AG09309 (cell line): Measurements from ENCODE around the gene ATP2B3.

Experiments
- DNase-seq: peaks from one replicate; pipeline ENCODE4 v3.0.0-alpha.2; 2010; ENCODE audit warnings: low read depth
- H3K4me3 ChIP-seq: 2 replicates; pipeline ENCODE4 v1.5.1; 2011; ENCODE audit warnings: mild to moderate bottlenecking, low read depth, low read length, moderate library complexity; ENCODE audit not compliant: control insufficient read depth
- TF ChIP-seq, protein P1 (sequence below): IDR thresholded peaks from 2 replicates; pipeline ENCODE4 v1.5.1; 2011; ENCODE audit warnings: mild to moderate bottlenecking, low read depth, low read length, inconsistent platforms; ENCODE audit not compliant: insufficient read depth, control insufficient read depth; ENCODE audit errors: missing control alignments

The ATP2B3 gene

DNA sequence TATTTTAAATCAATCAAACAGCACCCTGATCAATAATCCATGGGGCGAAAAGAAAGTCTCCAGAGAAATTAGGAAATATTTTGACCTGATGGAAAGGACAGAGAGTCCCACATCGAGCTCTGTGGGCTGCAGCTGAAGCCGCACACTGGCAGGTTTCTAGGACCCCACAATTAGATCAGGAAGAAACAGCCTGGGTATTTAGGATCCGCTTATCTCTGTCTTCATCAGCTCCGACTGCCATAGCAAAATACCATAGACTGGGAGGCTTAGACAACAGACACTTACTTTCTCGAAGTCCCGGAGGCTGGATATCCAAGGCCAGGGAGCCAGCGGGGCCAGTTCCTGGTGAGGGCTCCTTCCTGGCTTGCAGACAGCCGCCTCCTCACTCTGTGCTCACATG lies 45.1 kb downstream of the ATP2B3 start:
- no peak overlapping the region for H3K4me3 ChIP-seq
- TF ChIP-seq, protein P1, sequence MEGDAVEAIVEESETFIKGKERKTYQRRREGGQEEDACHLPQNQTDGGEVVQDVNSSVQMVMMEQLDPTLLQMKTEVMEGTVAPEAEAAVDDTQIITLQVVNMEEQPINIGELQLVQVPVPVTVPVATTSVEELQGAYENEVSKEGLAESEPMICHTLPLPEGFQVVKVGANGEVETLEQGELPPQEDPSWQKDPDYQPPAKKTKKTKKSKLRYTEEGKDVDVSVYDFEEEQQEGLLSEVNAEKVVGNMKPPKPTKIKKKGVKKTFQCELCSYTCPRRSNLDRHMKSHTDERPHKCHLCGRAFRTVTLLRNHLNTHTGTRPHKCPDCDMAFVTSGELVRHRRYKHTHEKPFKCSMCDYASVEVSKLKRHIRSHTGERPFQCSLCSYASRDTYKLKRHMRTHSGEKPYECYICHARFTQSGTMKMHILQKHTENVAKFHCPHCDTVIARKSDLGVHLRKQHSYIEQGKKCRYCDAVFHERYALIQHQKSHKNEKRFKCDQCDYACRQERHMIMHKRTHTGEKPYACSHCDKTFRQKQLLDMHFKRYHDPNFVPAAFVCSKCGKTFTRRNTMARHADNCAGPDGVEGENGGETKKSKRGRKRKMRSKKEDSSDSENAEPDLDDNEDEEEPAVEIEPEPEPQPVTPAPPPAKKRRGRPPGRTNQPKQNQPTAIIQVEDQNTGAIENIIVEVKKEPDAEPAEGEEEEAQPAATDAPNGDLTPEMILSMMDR = no peak
- DNase-seq = no peak

DNA sequence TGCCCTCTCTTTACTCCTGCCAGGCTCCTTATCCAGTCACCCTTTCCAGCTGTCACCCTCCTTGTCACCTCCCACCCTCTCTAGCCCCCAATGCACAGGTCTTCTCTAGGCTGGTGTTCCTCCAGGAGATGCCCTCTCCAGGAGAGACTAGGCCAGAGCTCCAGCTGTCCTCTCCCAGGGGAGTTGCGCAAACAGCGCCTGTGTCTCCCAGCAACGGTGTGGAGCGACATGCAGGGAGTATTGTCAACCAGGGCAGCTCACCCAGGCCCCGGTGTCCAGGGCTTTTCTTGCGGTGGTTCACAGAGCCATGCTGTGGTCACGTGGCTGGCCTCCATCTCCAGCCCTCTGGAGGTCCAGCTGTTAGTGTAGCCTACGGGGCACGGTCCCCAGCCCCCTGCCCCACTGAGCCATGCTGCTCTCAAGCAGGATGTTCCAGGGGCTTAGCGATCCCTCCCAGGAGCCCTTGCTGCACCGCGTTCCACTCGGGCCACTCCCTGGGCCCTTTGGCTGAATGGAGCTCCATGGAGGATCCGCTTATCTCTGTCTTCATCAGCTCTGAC lies 46.7 kb downstream of the ATP2B3 start:
- TF ChIP-seq, protein P1 = no peak
- H3K4me3 ChIP-seq = no peak overlapping the region
- no peak for DNase-seq

GRCh38 chrX:153565996-153566580 lies 48.6 kb downstream of the ATP2B3 start:
- DNase-seq = no peak
- H3K4me3 ChIP-seq = no peak overlapping the region
- TF ChIP-seq, protein P1 = no peak

DNA sequence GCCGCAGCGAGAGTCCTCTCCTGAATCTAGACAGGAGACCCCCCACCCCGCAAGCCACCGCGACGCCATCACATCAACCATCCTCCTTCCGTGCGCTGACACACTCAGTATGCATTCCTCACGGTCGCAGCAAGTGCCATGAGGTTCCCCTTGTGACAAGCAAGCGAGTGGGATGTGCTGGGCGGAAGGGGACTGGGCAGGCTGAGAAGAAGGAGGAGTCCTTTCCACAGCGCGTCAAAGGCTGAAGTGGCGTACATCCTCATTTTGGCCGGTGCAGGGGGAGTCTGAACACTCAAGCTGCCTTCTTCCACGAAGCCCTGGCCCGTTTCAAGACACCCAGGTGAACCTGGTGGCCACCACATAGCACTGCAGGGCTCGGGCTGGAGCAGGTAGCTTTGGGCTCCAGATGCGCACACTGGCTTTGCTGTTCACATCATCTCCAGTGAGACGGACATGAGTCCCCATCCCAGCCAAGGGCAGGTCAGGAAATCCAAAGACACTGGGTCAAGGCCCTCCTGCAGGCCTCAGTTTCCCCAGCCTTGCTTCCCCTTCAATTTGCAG lies 51.1 kb downstream of the ATP2B3 start:
- DNase-seq = no peak
- TF ChIP-seq, protein P1 = no peak
- H3K4me3 ChIP-seq = no peak overlapping the region

DNA sequence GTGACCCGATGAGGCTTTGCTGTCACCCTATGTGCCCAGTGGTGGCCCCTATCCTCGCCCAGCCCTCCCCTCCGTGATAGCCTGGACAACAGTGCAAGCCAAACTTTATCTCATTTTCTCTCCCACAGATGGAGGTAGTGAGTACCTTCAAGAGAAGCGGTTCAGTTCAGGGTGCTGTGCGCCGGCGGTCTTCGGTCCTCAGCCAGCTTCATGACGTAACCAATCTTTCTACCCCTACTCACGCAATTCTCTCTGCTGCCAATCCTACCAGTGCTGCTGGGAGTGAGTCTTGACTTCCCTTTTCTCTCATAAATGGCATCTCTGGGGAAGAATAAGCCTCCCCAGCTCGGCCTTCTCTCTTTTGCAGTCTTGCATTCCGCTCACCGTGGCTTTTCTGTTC lies 52.0 kb downstream of the ATP2B3 start:
- H3K4me3 ChIP-seq = no peak overlapping the region
- no peak for DNase-seq
- TF ChIP-seq, protein P1 = no peak

GRCh38 chrX:153571534-153571908 lies 54.1 kb downstream of the ATP2B3 start:
- TF ChIP-seq, protein P1 = no peak
- H3K4me3 ChIP-seq = no peak overlapping the region
- no peak for DNase-seq
